GM12878 (cell line): ENCODE measurements around the gene INO80D. TPM values are rescaled to one million over a fixed set of nuclear protein-coding genes. Genes with fewer than 3 reads are reported as not detected.

Experiments
- ATAC-seq: fragments of 200-7000 bp; cut with Tn5 transposase; 3 replicates; pipeline ENCODE4 v1.9.1; 2020; ENCODE audit warnings: mild to moderate bottlenecking, moderate library complexity
- BruUV-seq: library from RNA; stranded (reverse); fragments of 400-500 nt; replicated peaks from 2 replicates; lab custom pipeline; 2021; lab: Mats Ljungman, UMichigan
- CTCF ChIA-PET: fragments of 300-600 bp; sonication (Branson Sonifier 250); formaldehyde crosslinking; extraction: SDS; loops from one replicate; lab custom pipeline; 2021; ENCODE audit warnings: inconsistent platforms; lab: Yijun Ruan, JAX
- POLR2A ChIA-PET: fragments of 350-600 bp; formaldehyde crosslinking; extraction: SDS; loops from one replicate; lab custom pipeline; 2021; ENCODE audit warnings: inconsistent platforms; lab: Charles Lee
- RAD21 ChIA-PET: fragments of 300-600 bp; sonication (Branson Sonifier 250); formaldehyde crosslinking; loops from one replicate; lab custom pipeline; 2023; ENCODE audit warnings: antibody characterized with exemption; ENCODE audit not compliant: unreplicated experiment; lab: Charles Lee
- SMC1A ChIA-PET: fragments of 300-600 bp; sonication (Branson Sonifier 250); formaldehyde crosslinking; loops from one replicate; lab custom pipeline; 2023; ENCODE audit not compliant: unreplicated experiment, uncharacterized antibody; lab: Charles Lee
- DNase-seq: peaks from one replicate; pipeline ENCODE4 v3.0.0-alpha.2; 2011; ENCODE audit warnings: low read depth, low spot score
- FAIRE-seq: peaks from 3 replicates; lab custom pipeline; 2011; peaks lifted over from hg19 to GRCh38; lab: Jason Lieb, UNC
- H2AFZ ChIP-seq: 2 replicates; pipeline ENCODE4 v1.6.0; 2011; ENCODE audit warnings: low read depth, low read length, control low read depth; ENCODE audit not compliant: control insufficient read depth
- H3K27ac ChIP-seq: 2 replicates; pipeline ENCODE4 v1.5.1; 2011; ENCODE audit warnings: control low read depth; ENCODE audit not compliant: control insufficient read depth, insufficient read depth
- H3K27me3 ChIP-seq, 2 experiments: replicated peaks in 1 of 2; 2 replicates each; pipeline versions ENCODE4 v1.6.0 to v1.6.1; 2011; ENCODE audit warnings: low read length in 1 of 2; ENCODE audit not compliant: control insufficient read depth in 2 of 2, insufficient read depth in 2 of 2
- H3K36me3 ChIP-seq, 2 experiments: 2 replicates each; pipeline ENCODE4 v1.5.1; 2011; ENCODE audit warnings: low read length in 1 of 2; ENCODE audit not compliant: control insufficient read depth in 2 of 2, insufficient read depth in 2 of 2
- H3K4me1 ChIP-seq: 2 replicates; pipeline ENCODE4 v1.6.1; 2011; ENCODE audit warnings: mild to moderate bottlenecking, low read length, moderate library complexity, mixed read lengths; ENCODE audit not compliant: control insufficient read depth, insufficient read depth
- H3K4me2 ChIP-seq: 2 replicates; pipeline ENCODE4 v1.6.0; 2011; ENCODE audit warnings: control low read depth; ENCODE audit not compliant: control insufficient read depth, insufficient read depth
- H3K4me3 ChIP-seq: fragments of 200-600 bp; sonication (generic); 2 replicates; pipeline ENCODE4 v1.5.1; 2016
- H3K79me2 ChIP-seq: 2 replicates; pipeline ENCODE4 v1.6.0; 2011; ENCODE audit warnings: low read length; ENCODE audit not compliant: control insufficient read depth, insufficient read depth
- H3K9ac ChIP-seq: 2 replicates; pipeline ENCODE4 v1.8.0; 2011; ENCODE audit warnings: low read length, control low read depth, mixed read lengths; ENCODE audit not compliant: control insufficient read depth, insufficient read depth
- H3K9me3 ChIP-seq: replicated peaks from 3 replicates; pipeline ENCODE4 v1.5.1; 2011; ENCODE audit warnings: mild to moderate bottlenecking, low read length; ENCODE audit not compliant: control insufficient read depth, insufficient read depth
- H4K20me1 ChIP-seq: 2 replicates; pipeline ENCODE4 v1.6.0; 2011; ENCODE audit not compliant: control insufficient read depth, insufficient read depth
- ATF2 ChIP-seq: IDR thresholded peaks from 2 replicates; pipeline ENCODE4 v1.6.1; 2012; ENCODE audit warnings: low read length, inconsistent platforms
- BRCA1 ChIP-seq: IDR thresholded peaks from 2 replicates; pipeline ENCODE4 v1.6.1; 2011; ENCODE audit warnings: low read depth, low read length, improper control_type of control experiment
- CREM ChIP-seq: IDR thresholded peaks from 2 replicates; pipeline ENCODE4 v1.6.1; 2014; ENCODE audit warnings: antibody characterized with exemption, low read depth
- EGR1 ChIP-seq, 2 experiments: IDR thresholded peaks; 1 replicate in 1 of 2; 2 replicates in 1 of 2; pipeline ENCODE4 v1.6.1; 2011 to 2012; ENCODE audit warnings: low read depth in 2 of 2, low read length in 2 of 2, borderline replicate concordance in 1 of 2, mild to moderate bottlenecking in 1 of 2, moderate library complexity in 1 of 2
- ELK1 ChIP-seq: IDR thresholded peaks from 2 replicates; pipeline ENCODE4 v1.6.1; 2012; ENCODE audit warnings: low read depth, low read length, improper control_type of control experiment
- FOXM1 ChIP-seq: IDR thresholded peaks from 2 replicates; pipeline ENCODE4 v1.6.1; 2012; ENCODE audit warnings: low read depth, mild to moderate bottlenecking, inconsistent platforms, low read length, moderate library complexity
- HCFC1 ChIP-seq: fragments of 150-350 bp; IDR thresholded peaks from 2 replicates; pipeline ENCODE4 v1.6.1; 2014; ENCODE audit warnings: low read length
- HDAC2 ChIP-seq: fragments of 200-600 bp; sonication (generic); IDR thresholded peaks from 2 replicates; pipeline ENCODE4 v1.6.1; 2017
- POLR2A ChIP-seq: IDR thresholded peaks from 2 replicates; pipeline ENCODE4 v1.6.1; 2011; ENCODE audit warnings: low read depth, mild to moderate bottlenecking, low read length
- SMARCA5 ChIP-seq: fragments of 450-650 bp; IDR thresholded peaks from 2 replicates; pipeline ENCODE4 v1.6.1; 2017; ENCODE audit warnings: mild to moderate bottlenecking
- SP1 ChIP-seq: IDR thresholded peaks from one replicate; pipeline ENCODE4 v1.6.1; 2011; ENCODE audit warnings: low read depth, low read length
- SREBF1 ChIP-seq: IDR thresholded peaks from 2 replicates; pipeline ENCODE4 v1.6.1; 2012; ENCODE audit warnings: mild to moderate bottlenecking, low read length
- SUPT20H ChIP-seq: IDR thresholded peaks from 2 replicates; pipeline ENCODE4 v1.6.1; 2011; ENCODE audit warnings: low read depth, mild to moderate bottlenecking, low read length, moderate library complexity, borderline replicate concordance; ENCODE audit not compliant: control insufficient read depth
- ZBTB33 ChIP-seq: fragments of 450-650 bp; IDR thresholded peaks from 2 replicates; pipeline ENCODE4 v1.6.1; 2017; ENCODE audit warnings: mild to moderate bottlenecking
- WGBS: methylation state at CpG from one replicate; pipeline ENCODE4 v1.1.6; 2016; ENCODE audit warnings: low lambda C conversion rate; ENCODE audit not compliant: insufficient replicate concordance, insufficient coverage; ENCODE audit errors: missing lambda C conversion rate; 5-methylcytosine and 5-hydroxymethylcytosine counted together
- in situ Hi-C: fragments of 300-500 bp; cut with MboI; formaldehyde crosslinking; loops from 9 replicates; pipeline ENCODE4 v1.14.3; 2018; ENCODE audit warnings: mixed read lengths
- intact Hi-C: fragments of 100-400 bp; cut with micrococcal nuclease; formaldehyde crosslinking; loops from one replicate; pipeline ENCODE4 v1.14.2; 2022; ENCODE audit not compliant: unreplicated experiment
- polyA plus RNA-seq, 11 experiments: library from polyadenylated mRNA; depleted of rRNA in 4 of 11; unstranded in 6 of 11; stranded (reverse) in 5 of 11; fragments of >200 nt; fragmentation: Nextera tagmentation in 4 of 11; fragmentation: Illumina TruSeq in 1 of 11; extraction: Ambion mirVana in 4 of 11; extraction: Trizol in 1 of 11; gene quantifications; 1 replicate in 1 of 11; 2 replicates in 10 of 11; pipeline versions ENCODE4 v1.2.1 to v1.2.3, GENCODE V29; 2011 to 2016; ENCODE audit warnings: inconsistent platforms in 2 of 11, missing spikeins in 2 of 11, low read depth in 1 of 11
- total RNA-seq, 4 experiments: library from RNA; depleted of rRNA in 3 of 4; stranded (reverse); fragments of >200 nt in 3 of 4; fragmentation: Illumina TruSeq in 1 of 4; extraction: Trizol in 1 of 4; gene quantifications; 2 replicates each; pipeline versions ENCODE4 v1.2.1 to v1.2.3, GENCODE V29; 2013 to 2021
- TF ChIP-seq, protein P1 (sequence below): fragments of 450-650 bp; IDR thresholded peaks from 2 replicates; pipeline ENCODE4 v1.6.1; 2018; ENCODE audit warnings: mild to moderate bottlenecking, low read depth, moderate library complexity; ENCODE audit not compliant: partially characterized antibody

The INO80D gene
- total and polyA plus RNA-seq, 10 of the 15 experiments (the other 5 are each of a cell fraction or from before 2014, with no cell fraction given), result 0.73 to 16.3 (median 4.7) TPM

- no TSS peak for BruUV-seq
- Histone ChIP-seq H3K4me3 (no peak overlapping the region), H3K36me3 (no peaks in the 10 kb centered on the region), H3K79me2 (no peaks in the 10 kb centered on the region), H3K4me1 (no peaks in the 10 kb centered on the region), H3K27ac (no peak overlapping the region), H3K9ac (no peak overlapping the region), H3K4me2 (no peak overlapping the region), H3K9me3 (no peaks in the 10 kb centered on the region; the same call in 2 of the 3 replicates), H2AFZ (no peak overlapping the region), H3K27me3 (no peaks in the 10 kb centered on the region), H4K20me1 (no peaks in the 10 kb centered on the region)
- FAIRE-seq (no peak), DNase-seq (no peak), ATAC-seq (no peak)
- TF ChIP-seq ELK1 (no peak), FOXM1 (no peak), BRCA1 (no peak), SREBF1 (no peak), SMARCA5 (no peak), HDAC2 (no peak), ZBTB33 (no peak), SUPT20H (no peak), POLR2A (no peak), ATF2 (no peak), HCFC1 (no peak), EGR1 (IDR thresholded peaks at IDR 0.05; ENCODE audit: borderline replicate concordance in 1 of 2, low read depth in 2 of 2, low read length in 2 of 2) (no peak), CREM (no peak), SP1 (no peak)
- TF ChIP-seq, protein P1, sequence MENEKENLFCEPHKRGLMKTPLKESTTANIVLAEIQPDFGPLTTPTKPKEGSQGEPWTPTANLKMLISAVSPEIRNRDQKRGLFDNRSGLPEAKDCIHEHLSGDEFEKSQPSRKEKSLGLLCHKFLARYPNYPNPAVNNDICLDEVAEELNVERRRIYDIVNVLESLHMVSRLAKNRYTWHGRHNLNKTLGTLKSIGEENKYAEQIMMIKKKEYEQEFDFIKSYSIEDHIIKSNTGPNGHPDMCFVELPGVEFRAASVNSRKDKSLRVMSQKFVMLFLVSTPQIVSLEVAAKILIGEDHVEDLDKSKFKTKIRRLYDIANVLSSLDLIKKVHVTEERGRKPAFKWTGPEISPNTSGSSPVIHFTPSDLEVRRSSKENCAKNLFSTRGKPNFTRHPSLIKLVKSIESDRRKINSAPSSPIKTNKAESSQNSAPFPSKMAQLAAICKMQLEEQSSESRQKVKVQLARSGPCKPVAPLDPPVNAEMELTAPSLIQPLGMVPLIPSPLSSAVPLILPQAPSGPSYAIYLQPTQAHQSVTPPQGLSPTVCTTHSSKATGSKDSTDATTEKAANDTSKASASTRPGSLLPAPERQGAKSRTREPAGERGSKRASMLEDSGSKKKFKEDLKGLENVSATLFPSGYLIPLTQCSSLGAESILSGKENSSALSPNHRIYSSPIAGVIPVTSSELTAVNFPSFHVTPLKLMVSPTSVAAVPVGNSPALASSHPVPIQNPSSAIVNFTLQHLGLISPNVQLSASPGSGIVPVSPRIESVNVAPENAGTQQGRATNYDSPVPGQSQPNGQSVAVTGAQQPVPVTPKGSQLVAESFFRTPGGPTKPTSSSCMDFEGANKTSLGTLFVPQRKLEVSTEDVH, result no peak
- intact Hi-C loops, result no loop called here
- WGBS, result 91% methylated on average over 7 of the region's 7 CpGs
- POLR2A ChIA-PET, result no interaction called here
- in situ Hi-C loops, result no loop called here
- SMC1A ChIA-PET, result no interaction called here
- CTCF ChIA-PET, result interaction anchor here (1.3 kb wide), 1 partner anchor 14 kb away, joined by 3 read pairs; no protein-coding TSS in a partner anchor
- RAD21 ChIA-PET, result no interaction called here
Observed at GRCh38 chr2:206112846-206113547, 27.0 kb upstream of the INO80D start.
